Measurements from ENCODE around the gene RAI1.
A peak's percentile ranks its signal among the peaks of the same experiment; 100 is the strongest.

The RAI1 gene

GRCh38 chr17:17694169-17695081 lies 13.2 kb downstream of the RAI1 start:
- no peak for TF ChIP-seq ZNF274 (IDR thresholded peaks at IDR 0.05; ENCODE audit: low read depth, low read length)
- H3K4me3 ChIP-seq (ENCODE audit: low read length), result peak overlapping the region; percentile 81

GRCh38 chr17:17696085-17696484 lies 14.8 kb downstream of the RAI1 start:
- TF ChIP-seq ZNF274 (IDR thresholded peaks at IDR 0.05; ENCODE audit: low read depth, low read length), result no peak
- no peak overlapping the region for H3K4me3 ChIP-seq (ENCODE audit: low read length)

GRCh38 chr17:17696882-17697633 lies 15.8 kb downstream of the RAI1 start:
- no peak overlapping the region for H3K4me3 ChIP-seq (ENCODE audit: low read length)
- no peak for TF ChIP-seq ZNF274 (IDR thresholded peaks at IDR 0.05; ENCODE audit: low read depth, low read length)

GRCh38 chr17:17698371-17698770 lies 17.1 kb downstream of the RAI1 start:
- TF ChIP-seq ZNF274 (IDR thresholded peaks at IDR 0.05; ENCODE audit: low read depth, low read length), result no peak
- no peak overlapping the region for H3K4me3 ChIP-seq (ENCODE audit: low read length)

GRCh38 chr17:17698869-17699351 lies 17.7 kb downstream of the RAI1 start:
- TF ChIP-seq ZNF274 (IDR thresholded peaks at IDR 0.05; ENCODE audit: low read depth, low read length), result no peak
- no peak overlapping the region for H3K4me3 ChIP-seq (ENCODE audit: low read length)

- no peak for TF ChIP-seq ZNF274 (IDR thresholded peaks at IDR 0.05; ENCODE audit: low read depth, low read length)
- no peak overlapping the region for H3K4me3 ChIP-seq (ENCODE audit: low read length)
These were observed 18.2 kb downstream of the RAI1 start for GRCh38 chr17:17699491-17699890.

GRCh38 chr17:17700251-17700969 lies 19.2 kb downstream of the RAI1 start:
- no peak overlapping the region; the same call in 1 of the 2 replicates for H3K4me3 ChIP-seq (ENCODE audit: low read length)
- TF ChIP-seq ZNF274 (IDR thresholded peaks at IDR 0.05; ENCODE audit: low read depth, low read length), result no peak

GRCh38 chr17:17701112-17701511 lies 19.9 kb downstream of the RAI1 start:
- no peak for TF ChIP-seq ZNF274 (IDR thresholded peaks at IDR 0.05; ENCODE audit: low read depth, low read length)
- H3K4me3 ChIP-seq (ENCODE audit: low read length), result no peak overlapping the region

GRCh38 chr17:17701658-17702057 lies 20.4 kb downstream of the RAI1 start:
- TF ChIP-seq ZNF274 (IDR thresholded peaks at IDR 0.05; ENCODE audit: low read depth, low read length), result no peak
- H3K4me3 ChIP-seq (ENCODE audit: low read length), result no peak overlapping the region

- TF ChIP-seq ZNF274 (IDR thresholded peaks at IDR 0.05; ENCODE audit: low read depth, low read length), result no peak
- no peak overlapping the region for H3K4me3 ChIP-seq (ENCODE audit: low read length)
These were observed 21.3 kb downstream of the RAI1 start for GRCh38 chr17:17702449-17703139.

- no peak overlapping the region for H3K4me3 ChIP-seq (ENCODE audit: low read length)
- no peak for TF ChIP-seq ZNF274 (IDR thresholded peaks at IDR 0.05; ENCODE audit: low read depth, low read length)
These were observed 22.1 kb downstream of the RAI1 start for GRCh38 chr17:17703140-17703919.

GRCh38 chr17:17704931-17705330 lies 23.7 kb downstream of the RAI1 start:
- no peak overlapping the region for H3K4me3 ChIP-seq (ENCODE audit: low read length)
- no peak for TF ChIP-seq ZNF274 (IDR thresholded peaks at IDR 0.05; ENCODE audit: low read depth, low read length)

Measured in GM08714 (cell line).